GM13976 (cell line): Measurements from ENCODE around the gene UBE2K.
A peak's percentile ranks its signal among the peaks of the same experiment; 100 is the strongest.
"Not testable (repeated sequence)": the region's sequence is repeated elsewhere in the genome, so short reads cannot be mapped to it uniquely, and the experiment has no call there.

Experiments used
- DNase-seq: peaks from one replicate; pipeline ENCODE4 v3.0.0; 2012; ENCODE audit warnings: low spot score
- CTCF ChIP-seq: IDR thresholded peaks from 2 replicates; pipeline ENCODE4 v1.5.1; 2012; ENCODE audit warnings: borderline replicate concordance, mild to moderate bottlenecking; ENCODE audit not compliant: insufficient read depth; ENCODE audit errors: extremely low read depth, missing control alignments, control extremely low read depth
- in situ Hi-C: fragments of 300-500 bp; cut with MboI; formaldehyde crosslinking; loops from one replicate; pipeline ENCODE4 v1.12.0; 2022; ENCODE audit warnings: low sequenced_read_pairs, mixed read lengths, inconsistent platforms; ENCODE audit not compliant: unreplicated experiment

The UBE2K gene

GRCh38 chr4:39710098-39710896 is 12.4 kb downstream of the UBE2K start:
- in situ Hi-C loops = no loop called here
- DNase-seq = no peak
- no peak for TF ChIP-seq CTCF

GRCh38 chr4:39712819-39713607 is 15.1 kb downstream of the UBE2K start:
- no peak for DNase-seq
- in situ Hi-C loops = no loop called here
- no peak for TF ChIP-seq CTCF

GRCh38 chr4:39713691-39714090 is 15.8 kb downstream of the UBE2K start:
- TF ChIP-seq CTCF = no peak
- no peak for DNase-seq
- in situ Hi-C loops = no loop called here

- no peak for DNase-seq
- in situ Hi-C loops = no loop called here
- TF ChIP-seq CTCF = no peak
These were observed 16.2 kb downstream of the UBE2K start for GRCh38 chr4:39714166-39714565.

GRCh38 chr4:39715788-39716187 is 17.9 kb downstream of the UBE2K start:
- no peak for TF ChIP-seq CTCF
- peak; percentile 64 for DNase-seq
- in situ Hi-C loops = no loop called here

GRCh38 chr4:39716356-39716755 is 18.4 kb downstream of the UBE2K start:
- in situ Hi-C loops = no loop called here
- no peak for DNase-seq
- no peak for TF ChIP-seq CTCF

- in situ Hi-C loops, DNase-seq: not testable (repeated sequence)
These were observed 19.8 kb downstream of the UBE2K start for GRCh38 chr4:39717743-39718142.
